H1 (cell line): ENCODE measurements around the gene CEBPE. TPM values are rescaled to one million over a fixed set of nuclear protein-coding genes. Genes with fewer than 3 reads are reported as not detected.

ENCODE experiments used
- CTCF ChIA-PET: fragments of 300-600 bp; sonication (Branson Sonifier 250); formaldehyde crosslinking; loops from one replicate; lab custom pipeline; 2021; ENCODE audit not compliant: partially characterized antibody; lab: Charles Lee
- POLR2A ChIA-PET: fragments of 300-600 bp; sonication (Branson Sonifier 250); formaldehyde crosslinking; loops from one replicate; lab custom pipeline; 2021; ENCODE audit warnings: inconsistent platforms; ENCODE audit not compliant: partially characterized antibody; lab: Charles Lee
- DNase-seq, 2 experiments: peaks; one replicate each; pipeline versions ENCODE4 v3.0.0 to v3.0.0-alpha.2; 2010 to 2022; ENCODE audit warnings: low spot score in 2 of 2, low read depth in 1 of 2, mixed read lengths in 1 of 2
- FAIRE-seq: peaks from 2 replicates; lab custom pipeline; 2011; peaks lifted over from hg19 to GRCh38; lab: Jason Lieb, UNC
- H2AFZ ChIP-seq: 2 replicates; pipeline ENCODE4 v1.8.1; 2012; ENCODE audit warnings: low read length, inconsistent platforms
- H2AK5ac ChIP-seq: 2 replicates; pipeline ENCODE4 v1.6.1; 2013; ENCODE audit warnings: low read depth, low read length
- H2BK120ac ChIP-seq: replicated peaks from 2 replicates; pipeline ENCODE3; 2013; ENCODE audit warnings: low read depth, low read length, inconsistent platforms
- H2BK12ac ChIP-seq: 2 replicates; pipeline ENCODE4 v1.6.1; 2013; ENCODE audit warnings: low read depth, low read length
- H2BK15ac ChIP-seq: 2 replicates; pipeline ENCODE4 v1.6.1; 2013; ENCODE audit warnings: low read length
- H2BK20ac ChIP-seq: 2 replicates; pipeline ENCODE4 v1.6.1; 2013; ENCODE audit warnings: low read length
- H2BK5ac ChIP-seq: 2 replicates; pipeline ENCODE4 v1.6.1; 2013; ENCODE audit warnings: low read depth, low read length
- H3K14ac ChIP-seq: 2 replicates; pipeline ENCODE4 v1.6.1; 2013; ENCODE audit warnings: inconsistent platforms; ENCODE audit not compliant: insufficient read length
- H3K18ac ChIP-seq: 2 replicates; pipeline ENCODE4 v1.6.1; 2013; ENCODE audit warnings: low read length; ENCODE audit errors: extremely low read depth
- H3K23ac ChIP-seq: 2 replicates; pipeline ENCODE4 v1.6.1; 2013; ENCODE audit warnings: inconsistent platforms; ENCODE audit not compliant: insufficient read length
- H3K23me2 ChIP-seq: 2 replicates; pipeline ENCODE4 v1.6.1; 2013; ENCODE audit warnings: low read depth, low read length
- H3K27ac ChIP-seq: 2 replicates; pipeline ENCODE4 v1.6.1; 2011; ENCODE audit warnings: low read depth, low read length, inconsistent platforms
- H3K27me3 ChIP-seq, 4 experiments: replicated peaks in 1 of 4; 1 replicate in 1 of 4; 2 replicates in 3 of 4; pipeline versions ENCODE4 v1.6.1 to v1.8.1; 2011 to 2013; ENCODE audit warnings: low read length in 3 of 4, mild to moderate bottlenecking in 3 of 4, inconsistent platforms in 2 of 4, mixed read lengths in 2 of 4, moderate library complexity in 1 of 4; ENCODE audit not compliant: control insufficient read depth in 3 of 4, insufficient read depth in 3 of 4; ENCODE audit errors: extremely low read depth in 1 of 4
- H3K36me3 ChIP-seq, 4 experiments: 2 replicates each; pipeline versions ENCODE4 v1.6.1 to v1.8.1; 2011 to 2013; ENCODE audit warnings: mild to moderate bottlenecking in 4 of 4, low read length in 3 of 4, moderate library complexity in 2 of 4, control low read depth in 1 of 4, inconsistent platforms in 1 of 4; ENCODE audit not compliant: insufficient read depth in 4 of 4, control insufficient read depth in 2 of 4
- H3K4ac ChIP-seq: replicated peaks from 2 replicates; pipeline ENCODE3; 2013; ENCODE audit warnings: low read length, low read depth, mixed read lengths, inconsistent platforms; ENCODE audit not compliant: insufficient read length
- H3K4me1 ChIP-seq, 4 experiments: replicated peaks in 1 of 4; 1 replicate in 1 of 4; 2 replicates in 3 of 4; pipeline versions ENCODE4 v1.6.1 to v1.8.1; 2011 to 2013; ENCODE audit warnings: low read length in 3 of 4, inconsistent platforms in 2 of 4, mixed read lengths in 1 of 4; ENCODE audit not compliant: insufficient read depth in 4 of 4, control insufficient read depth in 3 of 4
- H3K4me2 ChIP-seq, 2 experiments: 2 replicates each; pipeline versions ENCODE4 v1.6.1 to v1.8.1; 2011 to 2013; ENCODE audit warnings: low read depth in 2 of 2, low read length in 2 of 2, control low read depth in 1 of 2, inconsistent platforms in 1 of 2, mild to moderate bottlenecking in 1 of 2; ENCODE audit not compliant: insufficient read depth in 1 of 2
- H3K4me3 ChIP-seq, 4 experiments: fragments of 200-600, 300-600 bp in 1 of 4; sonication (generic), shearing (Covaris generic), sonication (Bioruptor Twin) in 1 of 4; 2 replicates each; pipeline versions ENCODE4 v1.5.1 to v1.8.1; 2011 to 2016; ENCODE audit warnings: low read length in 4 of 4, low read depth in 3 of 4, control low read depth in 2 of 4, inconsistent platforms in 2 of 4, mild to moderate bottlenecking in 2 of 4, mixed read lengths in 1 of 4, moderate library complexity in 1 of 4; ENCODE audit not compliant: insufficient read depth in 2 of 4; ENCODE audit errors: extremely low read depth in 1 of 4
- H3K56ac ChIP-seq: replicated peaks from 2 replicates; pipeline ENCODE3; 2013; ENCODE audit warnings: low read depth, mild to moderate bottlenecking, mixed read lengths, low read length, inconsistent platforms; ENCODE audit not compliant: insufficient read length
- H3K79me1 ChIP-seq: 2 replicates; pipeline ENCODE4 v1.6.1; 2013; ENCODE audit warnings: low read depth, low read length, control low read depth
- H3K79me2 ChIP-seq, 2 experiments: 2 replicates each; pipeline versions ENCODE4 v1.6.1 to v1.8.1; 2012 to 2013; ENCODE audit warnings: low read length in 2 of 2, mild to moderate bottlenecking in 2 of 2, inconsistent platforms in 1 of 2; ENCODE audit not compliant: insufficient read depth in 2 of 2, control insufficient read depth in 1 of 2
- H3K9ac ChIP-seq, 4 experiments: replicated peaks in 1 of 4; 1 replicate in 1 of 4; 2 replicates in 3 of 4; pipeline versions ENCODE4 v1.6.1 to v1.8.1; 2011 to 2013; ENCODE audit warnings: low read depth in 3 of 4, low read length in 3 of 4, control low read depth in 2 of 4, mild to moderate bottlenecking in 2 of 4, moderate library complexity in 2 of 4, inconsistent platforms in 1 of 4; ENCODE audit errors: extremely low read depth in 1 of 4
- H3K9me3 ChIP-seq, 2 experiments: 2 replicates each; pipeline versions ENCODE4 v1.6.1 to v1.8.1; 2012 to 2013; ENCODE audit warnings: mild to moderate bottlenecking in 2 of 2, moderate library complexity in 2 of 2, control low read depth in 1 of 2, inconsistent platforms in 1 of 2, low read depth in 1 of 2, low read length in 1 of 2, mixed read lengths in 1 of 2; ENCODE audit not compliant: insufficient read depth in 2 of 2
- H4K20me1 ChIP-seq, 2 experiments: replicated peaks in 1 of 2; 2 replicates each; pipeline versions ENCODE3 to v1.8.1; 2011 to 2013; ENCODE audit warnings: inconsistent platforms in 2 of 2, low read length in 2 of 2, mild to moderate bottlenecking in 1 of 2; ENCODE audit not compliant: insufficient read depth in 2 of 2, control insufficient read depth in 1 of 2
- H4K5ac ChIP-seq: 2 replicates; pipeline ENCODE4 v1.6.1; 2013; ENCODE audit warnings: low read length, low read depth, mixed read lengths, inconsistent platforms; ENCODE audit not compliant: insufficient read length
- H4K8ac ChIP-seq: 2 replicates; pipeline ENCODE4 v1.8.0; 2013; ENCODE audit warnings: mild to moderate bottlenecking, moderate library complexity, low read length, inconsistent platforms; ENCODE audit not compliant: insufficient read depth; ENCODE audit errors: extremely low read depth
- H4K91ac ChIP-seq: replicated peaks from 2 replicates; pipeline ENCODE3; 2013; ENCODE audit warnings: low read length, mixed read lengths, inconsistent platforms; ENCODE audit not compliant: insufficient read length
- BCL11A ChIP-seq, 2 experiments: IDR thresholded peaks; one replicate each; pipeline ENCODE4 v1.6.1; 2011; ENCODE audit warnings: low read depth in 2 of 2, low read length in 2 of 2, mild to moderate bottlenecking in 2 of 2
- CTBP2 ChIP-seq: IDR thresholded peaks from 2 replicates; pipeline ENCODE4 v1.7.0; 2011; ENCODE audit warnings: borderline replicate concordance, mild to moderate bottlenecking, moderate library complexity, mixed read lengths, low read length; ENCODE audit not compliant: insufficient read depth, insufficient read length
- EGR1 ChIP-seq: IDR thresholded peaks from 2 replicates; pipeline ENCODE4 v1.6.1; 2011; ENCODE audit warnings: low read depth, low read length, borderline replicate concordance
- GABPA ChIP-seq: IDR thresholded peaks from 2 replicates; pipeline ENCODE4 v1.6.1; 2011; ENCODE audit warnings: mild to moderate bottlenecking, low read length, moderate library complexity, borderline replicate concordance; ENCODE audit not compliant: insufficient read depth
- KDM5A ChIP-seq: fragments of 200-600 bp; IDR thresholded peaks from 2 replicates; pipeline ENCODE4 v1.7.1; 2012; ENCODE audit warnings: mild to moderate bottlenecking, low read length, inconsistent platforms, mixed read lengths
- NRF1 ChIP-seq: IDR thresholded peaks from 2 replicates; pipeline ENCODE4 v1.6.1; 2011; ENCODE audit warnings: mild to moderate bottlenecking, low read depth, low read length, improper control_type of control experiment
- PHF8 ChIP-seq: fragments of 200-600 bp; sonication (generic); conservative IDR thresholded peaks from 2 replicates; pipeline ENCODE4 v1.7.1; 2012; ENCODE audit warnings: low read depth, mild to moderate bottlenecking, inconsistent platforms, low read length, moderate library complexity
- POU5F1 ChIP-seq: IDR thresholded peaks from 2 replicates; pipeline ENCODE4 v1.6.1; 2011; ENCODE audit warnings: low read depth, mild to moderate bottlenecking, low read length, moderate library complexity
- RXRA ChIP-seq: IDR thresholded peaks from 2 replicates; pipeline ENCODE4 v1.6.1; 2011; ENCODE audit warnings: low read depth, mild to moderate bottlenecking, low read length, moderate library complexity; ENCODE audit not compliant: insufficient read depth
- SIN3A ChIP-seq, 2 experiments: IDR thresholded peaks in 1 of 2; conservative IDR thresholded peaks in 1 of 2; 2 replicates each; pipeline ENCODE4 v1.6.1; 2011 to 2012; ENCODE audit warnings: low read length in 2 of 2, improper control_type of control experiment in 1 of 2, low read depth in 1 of 2, mild to moderate bottlenecking in 1 of 2
- SP1 ChIP-seq: IDR thresholded peaks from 2 replicates; pipeline ENCODE4 v1.6.1; 2011; ENCODE audit warnings: low read depth, low read length
- SP2 ChIP-seq: IDR thresholded peaks from 2 replicates; pipeline ENCODE4 v1.6.1; 2012; ENCODE audit warnings: mild to moderate bottlenecking, low read length, inconsistent platforms
- WGBS, 2 experiments: shearing (Covaris generic) in 1 of 2; methylation state at CpG; one replicate each; pipeline versions ENCODE4 v1.1.6 to v1.1.7; 2013 to 2015; ENCODE audit warnings: low lambda C conversion rate in 2 of 2, mixed read lengths in 2 of 2, inconsistent platforms in 1 of 2, low coverage in 1 of 2, missing lambda C conversion rate in 1 of 2; ENCODE audit not compliant: insufficient replicate concordance in 2 of 2, insufficient coverage in 1 of 2, insufficient read length in 1 of 2; ENCODE audit errors: extremely low coverage in 1 of 2, missing lambda C conversion rate in 1 of 2; 5-methylcytosine and 5-hydroxymethylcytosine counted together
- polyA plus RNA-seq, 7 experiments: library from polyadenylated mRNA; depleted of rRNA in 3 of 7; stranded (reverse) in 5 of 7; unstranded in 2 of 7; fragments of >200 nt in 5 of 7; fragments of 200-250 nt in 2 of 7; gene quantifications; 1 replicate in 5 of 7; 2 replicates in 1 of 7; 4 replicates in 1 of 7; pipeline versions ENCODE4 v1.2.1 to v1.2.3, GENCODE V29; 2011 to 2013; ENCODE audit warnings: missing spikeins in 2 of 7, mixed read lengths in 2 of 7
- total RNA-seq: library from RNA; stranded (reverse); fragmentation: NEBNext Ultra II Directional; extraction: Animal tissue kit (Norgen Biotek cat#: 25700); gene quantifications from 2 replicates; pipeline ENCODE4 v1.2.1, GENCODE V29; 2021
- TF ChIP-seq, protein P1 (sequence below): IDR thresholded peaks from 2 replicates; pipeline ENCODE4 v1.6.1; 2012; ENCODE audit warnings: inconsistent platforms

The CEBPE gene
- total and polyA plus RNA-seq, 2 of the 8 experiments (the other 6 are each of a cell fraction or from before 2014, with no cell fraction given): 0.05 TPM; not detected in 1

GRCh38 chr14:23163830-23164229 is 44.8 kb upstream of the CEBPE start:
- no peak overlapping the region for H4K5ac ChIP-seq
- H3K14ac ChIP-seq: no peak overlapping the region
- no peak overlapping the region for H3K27ac ChIP-seq
- no peaks in the 10 kb centered on the region for H4K20me1 ChIP-seq
- H3K79me1 ChIP-seq: peaks cover 4% of the 10 kb centered on the region; the same call in 1 of the 2 replicates
- no peak overlapping the region for H3K23ac ChIP-seq
- H3K4me1 ChIP-seq: peaks cover 9 to 29% (median 16%) of the 10 kb centered on the region in 4 experiments
- H3K27me3 ChIP-seq: no peaks in the 10 kb centered on the region
- peaks cover 0 to 3% of the 10 kb centered on the region in 2 experiments; a peak in 2 of 4 replicates for H3K79me2 ChIP-seq
- no peak overlapping the region for H4K8ac ChIP-seq
- no peak overlapping the region for H3K4me2 ChIP-seq
- no peak overlapping the region for H3K18ac ChIP-seq
- 93% methylated on average over 2 of the region's 2 CpGs; no CpG with 5 or more reads in 1 of the 2 experiments for WGBS, 2 experiments
- H3K4ac ChIP-seq: no peak overlapping the region
- DNase-seq (no peak), FAIRE-seq (no peak)
- H2BK15ac ChIP-seq: no peak overlapping the region
- no peaks in the 10 kb centered on the region for H3K23me2 ChIP-seq
- H2BK5ac ChIP-seq: no peak overlapping the region
- H3K9ac ChIP-seq: no peak overlapping the region
- no peak overlapping the region for H3K56ac ChIP-seq
- H2BK20ac ChIP-seq: no peak overlapping the region
- H2AK5ac ChIP-seq: no peak overlapping the region
- no peak overlapping the region for H2BK12ac ChIP-seq
- ChIA-PET POLR2A (interaction anchor here (0.6 to 3.1 kb wide), 12 partner anchors 8 to 1051 kb away, joined by 3 to 15 read pairs (median 4); partner anchors contain the start of genes HOMEZ, PABPN1 and SLC7A8), CTCF (interaction anchor here (1.1 to 4.8 kb wide), 10 partner anchors 9 to 216 kb away, joined by 3 to 46 read pairs (median 6); no protein-coding TSS in a partner anchor)
- no peaks in the 10 kb centered on the region for H3K9me3 ChIP-seq
- H2BK120ac ChIP-seq: no peak overlapping the region
- H3K36me3 ChIP-seq: peaks cover 7 to 48% (median 37%) of the 10 kb centered on the region in 4 experiments
- H3K4me3 ChIP-seq: no peak overlapping the region
- no peak overlapping the region for H4K91ac ChIP-seq
- H2AFZ ChIP-seq: no peak overlapping the region
- TF ChIP-seq CTBP2: no peak
- no peak for TF ChIP-seq SIN3A (conservative IDR thresholded peaks at IDR 0.05 in 1 of 2, IDR thresholded peaks at IDR 0.05 in 1 of 2; ENCODE audit: low read depth in 1 of 2, low read length in 2 of 2)
- no peak for TF ChIP-seq GABPA
- no peak for TF ChIP-seq NRF1
- TF ChIP-seq POU5F1: no peak
- no peak for TF ChIP-seq EGR1
- no peak for TF ChIP-seq RXRA
- no peak for TF ChIP-seq KDM5A
- TF ChIP-seq, protein P1, sequence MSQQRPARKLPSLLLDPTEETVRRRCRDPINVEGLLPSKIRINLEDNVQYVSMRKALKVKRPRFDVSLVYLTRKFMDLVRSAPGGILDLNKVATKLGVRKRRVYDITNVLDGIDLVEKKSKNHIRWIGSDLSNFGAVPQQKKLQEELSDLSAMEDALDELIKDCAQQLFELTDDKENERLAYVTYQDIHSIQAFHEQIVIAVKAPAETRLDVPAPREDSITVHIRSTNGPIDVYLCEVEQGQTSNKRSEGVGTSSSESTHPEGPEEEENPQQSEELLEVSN: no peak
- TF ChIP-seq PHF8: no peak
- TF ChIP-seq SP1: no peak
- no peak for TF ChIP-seq BCL11A (IDR thresholded peaks at IDR 0.05; ENCODE audit: low read depth in 2 of 2, low read length in 2 of 2)
- TF ChIP-seq SP2: no peak
